SK-N-SH (cell line): Measurements from ENCODE around the gene ACP6.

Experiments
- EP300 ChIP-seq, 2 experiments: IDR thresholded peaks; 2 replicates each; pipeline versions ENCODE4 v1.4.0 to v1.6.1; 2012; ENCODE audit warnings: borderline replicate concordance in 1 of 2, low read depth in 1 of 2, low read length in 1 of 2
- SMC3 ChIP-seq: IDR thresholded peaks from 2 replicates; pipeline ENCODE4 v1.6.1; 2012; ENCODE audit warnings: low read depth, low read length, improper control_type of control experiment
- TAF1 ChIP-seq: IDR thresholded peaks from 2 replicates; pipeline ENCODE4 v1.6.1; 2012; ENCODE audit warnings: low read depth, mild to moderate bottlenecking, low read length, moderate library complexity, borderline replicate concordance
- TF ChIP-seq, protein P1 (sequence below): IDR thresholded peaks from 2 replicates; pipeline ENCODE4 v1.6.1; 2012; ENCODE audit warnings: mild to moderate bottlenecking, low read depth, low read length, moderate library complexity

DNA sequence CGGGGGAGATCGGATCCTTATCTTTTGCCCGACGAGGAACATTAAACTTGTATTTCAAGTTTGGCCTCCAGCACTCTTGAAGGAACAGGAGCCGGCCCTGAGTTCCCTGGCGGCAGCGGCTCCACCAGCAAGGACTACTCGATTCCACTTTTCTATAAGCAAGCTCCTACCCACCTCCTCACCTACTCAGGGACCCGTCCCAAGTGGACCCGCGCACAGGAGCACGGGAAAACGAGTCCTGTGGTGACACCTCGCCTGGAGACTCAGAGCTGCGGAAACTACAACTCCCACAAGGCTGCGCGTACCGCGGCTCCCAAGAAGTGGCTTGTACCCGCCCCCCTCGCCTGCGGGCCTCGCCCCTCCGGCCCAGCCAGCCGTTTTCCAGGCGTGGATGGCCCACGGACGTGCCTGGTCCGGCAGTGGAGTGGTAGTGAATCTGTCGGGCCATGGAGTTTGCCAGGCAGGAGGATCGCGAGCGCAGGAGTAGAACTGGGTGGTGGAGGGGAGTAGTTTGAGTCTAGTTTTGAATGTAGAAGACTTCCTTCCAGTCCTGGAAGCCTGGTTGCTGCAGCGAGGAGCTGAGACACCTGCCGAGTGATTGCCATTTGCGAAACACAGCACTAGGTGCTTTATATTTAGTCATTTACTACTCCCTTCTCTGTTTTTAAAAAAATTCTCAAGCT lies at the start of gene ACP6:
- TF ChIP-seq SMC3 (no peak), EP300 (IDR thresholded peaks at IDR 0.05; ENCODE audit: borderline replicate concordance in 1 of 2, low read depth in 1 of 2, low read length in 1 of 2) (no peak; a peak in 1 of 4 replicates), TAF1 (peak; percentile 48; the same call in 1 of the 2 replicates)
- TF ChIP-seq, protein P1, sequence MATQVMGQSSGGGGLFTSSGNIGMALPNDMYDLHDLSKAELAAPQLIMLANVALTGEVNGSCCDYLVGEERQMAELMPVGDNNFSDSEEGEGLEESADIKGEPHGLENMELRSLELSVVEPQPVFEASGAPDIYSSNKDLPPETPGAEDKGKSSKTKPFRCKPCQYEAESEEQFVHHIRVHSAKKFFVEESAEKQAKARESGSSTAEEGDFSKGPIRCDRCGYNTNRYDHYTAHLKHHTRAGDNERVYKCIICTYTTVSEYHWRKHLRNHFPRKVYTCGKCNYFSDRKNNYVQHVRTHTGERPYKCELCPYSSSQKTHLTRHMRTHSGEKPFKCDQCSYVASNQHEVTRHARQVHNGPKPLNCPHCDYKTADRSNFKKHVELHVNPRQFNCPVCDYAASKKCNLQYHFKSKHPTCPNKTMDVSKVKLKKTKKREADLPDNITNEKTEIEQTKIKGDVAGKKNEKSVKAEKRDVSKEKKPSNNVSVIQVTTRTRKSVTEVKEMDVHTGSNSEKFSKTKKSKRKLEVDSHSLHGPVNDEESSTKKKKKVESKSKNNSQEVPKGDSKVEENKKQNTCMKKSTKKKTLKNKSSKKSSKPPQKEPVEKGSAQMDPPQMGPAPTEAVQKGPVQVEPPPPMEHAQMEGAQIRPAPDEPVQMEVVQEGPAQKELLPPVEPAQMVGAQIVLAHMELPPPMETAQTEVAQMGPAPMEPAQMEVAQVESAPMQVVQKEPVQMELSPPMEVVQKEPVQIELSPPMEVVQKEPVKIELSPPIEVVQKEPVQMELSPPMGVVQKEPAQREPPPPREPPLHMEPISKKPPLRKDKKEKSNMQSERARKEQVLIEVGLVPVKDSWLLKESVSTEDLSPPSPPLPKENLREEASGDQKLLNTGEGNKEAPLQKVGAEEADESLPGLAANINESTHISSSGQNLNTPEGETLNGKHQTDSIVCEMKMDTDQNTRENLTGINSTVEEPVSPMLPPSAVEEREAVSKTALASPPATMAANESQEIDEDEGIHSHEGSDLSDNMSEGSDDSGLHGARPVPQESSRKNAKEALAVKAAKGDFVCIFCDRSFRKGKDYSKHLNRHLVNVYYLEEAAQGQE: no peak
